Astrocyte of the cerebellum (primary cell): ENCODE data around the gene CRACR2A.

Experiments
- DNase-seq: peaks from one replicate; pipeline ENCODE4 v3.0.0-alpha.2; 2011; ENCODE audit warnings: low read depth
- H3K4me3 ChIP-seq: 2 replicates; pipeline ENCODE4 v1.5.1; 2011; ENCODE audit warnings: mild to moderate bottlenecking, low read depth, low read length, moderate library complexity
- CTCF ChIP-seq: IDR thresholded peaks from 2 replicates; pipeline ENCODE4 v1.5.1; 2012; ENCODE audit warnings: low read length, low read depth, moderate library complexity, mild to moderate bottlenecking; ENCODE audit errors: missing control alignments
- in situ Hi-C: cut with HindIII; loops from 2 replicates; pipeline ENCODE4 v1.10.0; 2017; ENCODE audit warnings: low sequenced_read_pairs

The CRACR2A gene

DNA sequence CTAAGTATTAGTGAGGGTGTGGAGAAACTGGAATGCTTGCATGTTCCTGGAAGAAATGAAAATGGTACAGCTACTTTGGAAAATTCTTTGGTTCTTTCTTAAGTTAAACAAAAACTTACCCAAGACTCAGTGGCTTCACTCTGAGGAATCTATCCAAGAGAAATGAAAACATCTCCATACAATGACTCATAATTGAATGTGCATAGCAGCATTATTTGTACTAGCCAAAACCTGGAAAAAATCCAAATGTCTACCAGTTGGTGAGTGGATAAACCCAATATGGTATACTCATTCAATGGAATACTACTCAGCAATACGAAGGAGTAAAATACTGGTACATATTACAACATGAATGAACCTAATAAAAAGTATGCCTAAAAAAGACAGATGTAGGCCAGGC is 18.0 kb upstream of the CRACR2A start:
- TF ChIP-seq CTCF: no peak
- in situ Hi-C loops: no loop called here
- DNase-seq: no peak
- H3K4me3 ChIP-seq: no peak overlapping the region

GRCh38 chr12:3768911-3769447 is 16.1 kb upstream of the CRACR2A start:
- H3K4me3 ChIP-seq: no peak overlapping the region
- in situ Hi-C loops: no loop called here
- DNase-seq: no peak
- TF ChIP-seq CTCF: no peak

- TF ChIP-seq CTCF: no peak
- DNase-seq: no peak
- in situ Hi-C loops: no loop called here
- H3K4me3 ChIP-seq: no peak overlapping the region
These were observed 8.3 kb upstream of the CRACR2A start for GRCh38 chr12:3761116-3761735.

DNA sequence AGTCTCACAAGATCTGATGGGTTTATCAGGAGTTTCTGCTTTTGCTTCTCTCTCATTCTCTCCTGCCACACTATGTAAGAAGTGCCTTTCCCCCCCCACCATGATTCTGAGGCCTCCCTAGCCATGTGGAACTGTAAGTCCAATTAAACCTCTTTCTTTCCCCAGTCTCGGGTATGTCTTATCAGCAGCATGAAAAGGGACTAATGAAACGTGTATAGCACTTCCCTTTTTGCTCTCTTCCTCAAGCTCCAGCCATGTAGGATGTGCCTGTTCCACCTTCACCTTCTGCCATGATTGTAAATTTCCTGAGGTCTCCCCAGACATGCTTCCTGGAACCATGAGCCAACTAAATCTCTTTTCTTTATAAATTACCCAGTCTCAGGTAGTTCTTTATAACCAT is 7.0 kb upstream of the CRACR2A start:
- in situ Hi-C loops: no loop called here
- H3K4me3 ChIP-seq: no peak overlapping the region
- no peak for TF ChIP-seq CTCF

GRCh38 chr12:3757261-3757660 is 4.4 kb upstream of the CRACR2A start:
- DNase-seq: no peak
- TF ChIP-seq CTCF: no peak
- H3K4me3 ChIP-seq: no peak overlapping the region
- in situ Hi-C loops: no loop called here

More for the DNA sequence above, 7.0 kb upstream of the CRACR2A start:
- no peak for DNase-seq

DNA sequence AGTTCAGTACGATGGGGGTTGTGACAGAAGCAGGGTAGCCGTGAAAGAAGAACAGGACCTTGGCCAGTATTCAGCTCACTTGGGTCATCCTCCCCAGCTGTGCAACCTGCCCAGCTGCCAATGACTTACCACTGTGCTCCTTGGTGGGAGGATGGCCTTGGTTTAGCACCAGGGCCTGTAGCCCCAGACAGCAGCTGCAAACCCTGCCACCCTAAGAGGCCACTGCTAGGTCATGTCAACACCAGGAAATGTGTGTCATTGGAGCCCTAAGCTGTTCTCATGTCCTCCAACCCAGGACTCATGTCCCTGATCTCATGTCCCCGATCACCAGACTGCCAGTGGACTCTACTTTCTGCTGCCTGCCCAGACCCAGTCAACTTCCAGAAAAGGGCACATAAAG is 3.0 kb upstream of the CRACR2A start:
- no peak overlapping the region for H3K4me3 ChIP-seq
- DNase-seq: no peak
- in situ Hi-C loops: no loop called here
- TF ChIP-seq CTCF: no peak
